BLaER1 treated with 17β-estradiol and CSF1 and Interleukin-3, amounts not matched to agents 10 nM and 100 nM (cell line): ENCODE results near the gene KCTD4.

ENCODE experiments used
- H3K27ac ChIP-seq, 11 experiments: shearing (Covaris generic); formaldehyde crosslinking; 2 replicates each; pipeline ENCODE4 v1.8.1; 2022
- H3K27me3 ChIP-seq, 11 experiments: shearing (Covaris generic); formaldehyde crosslinking; 2 replicates each; pipeline ENCODE4 v1.8.1; 2022
- H3K36me3 ChIP-seq, 11 experiments: shearing (Covaris generic); formaldehyde crosslinking; 2 replicates each; pipeline ENCODE4 v1.8.1; 2022
- H3K4me1 ChIP-seq, 10 experiments: shearing (Covaris generic); formaldehyde crosslinking; 2 replicates each; pipeline ENCODE4 v1.8.1; 2022
- H3K4me2 ChIP-seq, 11 experiments: shearing (Covaris generic); formaldehyde crosslinking; 2 replicates each; pipeline ENCODE4 v1.8.1; 2022
- H3K4me3 ChIP-seq, 10 experiments: shearing (Covaris generic); formaldehyde crosslinking; 2 replicates each; pipeline ENCODE4 v1.8.1; 2022
- H3K9ac ChIP-seq, 11 experiments: shearing (Covaris generic); formaldehyde crosslinking; 2 replicates each; pipeline ENCODE4 v1.8.1; 2022
- H3K9me3 ChIP-seq, 11 experiments: shearing (Covaris generic); formaldehyde crosslinking; replicated peaks in 1 of 11; 2 replicates each; pipeline ENCODE4 v1.8.1; 2022
- H4K20me1 ChIP-seq, 11 experiments: shearing (Covaris generic); formaldehyde crosslinking; 2 replicates each; pipeline ENCODE4 v1.8.1; 2022
- Cebpa-rat ChIP-seq, 11 experiments: shearing (Covaris generic); IDR thresholded peaks; 2 replicates each; pipeline ENCODE4 v1.8.1; 2022

The KCTD4 gene

DNA sequence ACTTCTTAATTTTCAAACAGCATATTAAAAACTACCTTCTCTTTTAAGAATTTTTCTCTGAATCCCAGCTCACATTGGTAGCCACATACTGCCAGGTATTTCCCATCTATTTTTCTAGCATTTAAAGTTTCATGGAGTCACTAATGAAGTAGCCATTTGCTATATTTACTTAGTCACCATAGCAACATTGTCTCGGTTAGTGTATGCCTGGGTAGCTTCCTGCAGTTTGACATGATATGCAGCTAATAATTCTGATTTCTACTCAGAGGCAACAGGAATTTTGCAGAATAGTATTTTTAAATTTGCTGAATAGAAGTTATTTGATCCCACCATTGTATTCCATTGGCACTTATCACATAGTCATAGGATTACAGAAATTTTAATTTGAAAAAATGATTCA is 30.9 kb upstream of the KCTD4 start:
- peaks cover 0 to 29% (median 2%) of the 10 kb centered on the region in 11 experiments; a peak in 3 of 22 replicates for H4K20me1 ChIP-seq
- no peaks in the 10 kb centered on the region for H3K9me3 ChIP-seq
- no peaks in the 10 kb centered on the region for H3K27me3 ChIP-seq
- no peak overlapping the region for H3K4me3 ChIP-seq
- H3K4me2 ChIP-seq, result no peak overlapping the region
- no peak for TF ChIP-seq Cebpa-rat (IDR thresholded peaks at IDR 0.05)
- peaks cover 11 to 38% (median 21%) of the 10 kb centered on the region in 11 experiments; a peak in 16 of 22 replicates for H3K36me3 ChIP-seq
- no peak overlapping the region for H3K9ac ChIP-seq
- H3K27ac ChIP-seq, result no peak overlapping the region
- peaks cover 0 to 9% (median 0%) of the 10 kb centered on the region in 10 experiments; a peak in 2 of 20 replicates for H3K4me1 ChIP-seq

- peaks cover 0 to 8% (median 0%) of the 10 kb centered on the region in 10 experiments; a peak in 2 of 20 replicates for H3K4me1 ChIP-seq
- no peak for TF ChIP-seq Cebpa-rat (IDR thresholded peaks at IDR 0.05)
- no peaks in the 10 kb centered on the region for H3K9me3 ChIP-seq
- H3K36me3 ChIP-seq, result peaks cover 11 to 38% (median 21%) of the 10 kb centered on the region in 11 experiments; a peak in 16 of 22 replicates
- no peak overlapping the region for H3K9ac ChIP-seq
- no peak overlapping the region for H3K4me3 ChIP-seq
- no peaks in the 10 kb centered on the region for H3K27me3 ChIP-seq
- H3K27ac ChIP-seq, result no peak overlapping the region
- H3K4me2 ChIP-seq, result no peak overlapping the region
- peaks cover 0 to 29% (median 3%) of the 10 kb centered on the region in 11 experiments; a peak in 3 of 22 replicates for H4K20me1 ChIP-seq
Observed at GRCh38 chr13:45231305-45231704, 30.5 kb upstream of the KCTD4 start.

DNA sequence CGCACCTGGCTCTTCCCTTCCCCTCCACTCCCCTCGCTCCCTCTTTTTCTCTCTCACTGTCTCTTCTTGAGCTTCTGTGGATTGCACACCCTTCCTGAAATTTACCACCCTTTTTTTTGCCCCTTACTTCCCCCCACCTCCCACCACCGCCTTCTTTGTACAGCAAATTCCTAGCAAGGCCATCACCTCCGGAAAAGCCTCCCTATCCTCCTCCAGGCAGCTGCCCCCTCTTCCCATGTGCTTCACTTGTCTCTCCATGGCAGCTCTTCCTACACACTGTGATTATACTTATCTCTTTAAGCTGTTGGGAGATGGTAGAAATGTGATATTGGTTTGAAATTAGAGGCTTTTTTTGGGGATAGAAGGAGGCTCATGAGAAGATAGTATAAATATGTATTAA is 28.3 kb upstream of the KCTD4 start:
- no peak overlapping the region for H3K27ac ChIP-seq
- H3K9ac ChIP-seq, result no peak overlapping the region
- H4K20me1 ChIP-seq, result peaks cover 0 to 19% (median 0%) of the 10 kb centered on the region in 11 experiments; a peak in 5 of 22 replicates
- H3K36me3 ChIP-seq, result peaks cover 11 to 44% (median 21%) of the 10 kb centered on the region in 11 experiments; a peak in 17 of 22 replicates
- H3K9me3 ChIP-seq, result no peaks in the 10 kb centered on the region
- no peak for TF ChIP-seq Cebpa-rat (IDR thresholded peaks at IDR 0.05)
- H3K27me3 ChIP-seq, result no peaks in the 10 kb centered on the region
- no peak overlapping the region for H3K4me2 ChIP-seq
- no peaks in the 10 kb centered on the region; a peak in 1 of 20 replicates for H3K4me1 ChIP-seq
- H3K4me3 ChIP-seq, result no peak overlapping the region

DNA sequence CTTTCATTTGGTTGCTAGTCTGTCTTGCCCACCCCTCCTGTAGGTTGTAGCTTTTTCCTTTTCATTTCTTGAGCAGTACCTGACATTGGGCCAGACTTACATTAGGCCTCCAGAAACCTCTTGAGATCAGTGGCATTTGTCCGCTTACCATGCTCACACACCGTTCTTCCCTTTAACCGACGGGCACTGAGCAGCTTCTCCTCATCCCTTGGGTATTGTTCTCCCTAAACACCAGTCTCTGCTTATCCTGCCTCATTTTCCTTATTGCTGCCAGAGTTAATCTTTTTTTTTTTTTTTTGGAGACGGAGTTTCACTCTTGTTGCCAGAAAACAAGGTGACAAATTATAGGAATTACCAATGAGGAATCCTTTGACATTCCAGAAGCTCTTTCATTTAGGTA is 27.2 kb upstream of the KCTD4 start:
- no peak overlapping the region for H3K9ac ChIP-seq
- no peak overlapping the region for H3K4me2 ChIP-seq
- H4K20me1 ChIP-seq, result peaks cover 0 to 19% (median 0%) of the 10 kb centered on the region in 11 experiments; a peak in 5 of 22 replicates
- H3K4me1 ChIP-seq, result no peaks in the 10 kb centered on the region; a peak in 1 of 20 replicates
- no peaks in the 10 kb centered on the region for H3K9me3 ChIP-seq
- H3K27me3 ChIP-seq, result no peaks in the 10 kb centered on the region
- peaks cover 11 to 37% (median 17%) of the 10 kb centered on the region in 11 experiments; a peak in 17 of 22 replicates for H3K36me3 ChIP-seq
- no peak overlapping the region for H3K4me3 ChIP-seq
- H3K27ac ChIP-seq, result no peak overlapping the region
- TF ChIP-seq Cebpa-rat (IDR thresholded peaks at IDR 0.05), result no peak

DNA sequence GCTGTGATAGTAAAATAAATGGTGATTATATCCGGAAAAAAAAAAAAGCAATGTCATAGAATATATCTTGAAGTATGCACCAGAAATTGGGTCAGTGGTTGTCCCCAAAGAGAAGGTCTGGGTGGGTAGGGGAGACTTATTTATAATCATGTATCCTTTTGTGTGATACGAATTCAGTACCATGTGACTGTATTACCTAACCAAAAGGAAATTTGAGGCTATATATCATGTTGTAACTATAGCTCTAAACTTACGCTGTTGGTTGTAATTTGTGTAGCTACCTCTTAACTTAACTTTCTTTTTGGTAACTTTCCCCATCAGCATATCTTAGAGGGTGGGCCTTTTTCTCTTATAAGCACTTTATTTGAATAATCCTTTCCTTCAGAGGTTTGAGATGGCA is 25.2 kb upstream of the KCTD4 start:
- Histone ChIP-seq H3K27me3 (no peaks in the 10 kb centered on the region), H3K9me3 (no peaks in the 10 kb centered on the region), H3K9ac (no peak overlapping the region), H3K36me3 (peaks cover 14 to 41% (median 23%) of the 10 kb centered on the region in 11 experiments; a peak in 18 of 22 replicates), H3K4me1 (no peaks in the 10 kb centered on the region; a peak in 1 of 20 replicates), H4K20me1 (peaks cover 0 to 14% (median 0%) of the 10 kb centered on the region in 11 experiments; a peak in 5 of 22 replicates), H3K4me3 (no peak overlapping the region), H3K4me2 (no peak overlapping the region), H3K27ac (no peak overlapping the region)
- TF ChIP-seq Cebpa-rat (IDR thresholded peaks at IDR 0.05), result no peak

DNA sequence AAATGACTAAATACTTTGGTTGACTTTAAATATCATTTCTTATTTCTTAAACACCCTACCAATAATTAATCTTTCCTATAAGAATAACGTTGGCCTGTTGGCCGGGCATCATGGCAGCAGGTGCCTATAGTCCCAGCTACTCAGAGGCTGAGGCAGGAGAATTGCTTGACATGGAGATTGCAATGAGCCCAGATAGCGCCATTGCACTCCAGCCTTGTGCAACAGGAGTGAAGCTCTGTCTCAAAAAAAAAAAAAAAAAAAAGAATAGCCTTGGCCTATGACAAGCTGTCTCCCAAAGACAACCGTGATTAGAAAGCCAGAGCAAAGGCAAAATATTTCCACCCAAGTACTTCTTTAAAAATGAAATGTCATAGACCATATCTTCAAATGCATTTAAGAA is 24.5 kb upstream of the KCTD4 start:
- H3K27ac ChIP-seq, result no peak overlapping the region
- peaks cover 14 to 48% (median 25%) of the 10 kb centered on the region in 11 experiments; a peak in 18 of 22 replicates for H3K36me3 ChIP-seq
- no peak overlapping the region for H3K4me3 ChIP-seq
- H3K9me3 ChIP-seq, result no peaks in the 10 kb centered on the region
- H3K4me2 ChIP-seq, result no peak overlapping the region
- peaks cover 0 to 15% (median 0%) of the 10 kb centered on the region in 11 experiments; a peak in 5 of 22 replicates for H4K20me1 ChIP-seq
- no peak overlapping the region for H3K9ac ChIP-seq
- no peaks in the 10 kb centered on the region for H3K27me3 ChIP-seq
- H3K4me1 ChIP-seq, result peaks cover 0 to 2% (median 0%) of the 10 kb centered on the region in 10 experiments; a peak in 4 of 20 replicates
- TF ChIP-seq Cebpa-rat (IDR thresholded peaks at IDR 0.05), result no peak

GRCh38 chr13:45224176-45224575 is 23.3 kb upstream of the KCTD4 start:
- no peak for TF ChIP-seq Cebpa-rat (IDR thresholded peaks at IDR 0.05)
- Histone ChIP-seq H3K27me3 (no peaks in the 10 kb centered on the region), H3K27ac (no peak overlapping the region), H3K9ac (no peak overlapping the region), H3K4me3 (no peak overlapping the region), H3K9me3 (no peaks in the 10 kb centered on the region), H3K36me3 (peaks cover 14 to 38% (median 24%) of the 10 kb centered on the region in 11 experiments; a peak in 18 of 22 replicates), H3K4me1 (peaks cover 0 to 11% (median 0%) of the 10 kb centered on the region in 10 experiments; a peak in 5 of 20 replicates), H4K20me1 (peaks cover 0 to 18% (median 0%) of the 10 kb centered on the region in 11 experiments; a peak in 5 of 22 replicates), H3K4me2 (no peak overlapping the region)

DNA sequence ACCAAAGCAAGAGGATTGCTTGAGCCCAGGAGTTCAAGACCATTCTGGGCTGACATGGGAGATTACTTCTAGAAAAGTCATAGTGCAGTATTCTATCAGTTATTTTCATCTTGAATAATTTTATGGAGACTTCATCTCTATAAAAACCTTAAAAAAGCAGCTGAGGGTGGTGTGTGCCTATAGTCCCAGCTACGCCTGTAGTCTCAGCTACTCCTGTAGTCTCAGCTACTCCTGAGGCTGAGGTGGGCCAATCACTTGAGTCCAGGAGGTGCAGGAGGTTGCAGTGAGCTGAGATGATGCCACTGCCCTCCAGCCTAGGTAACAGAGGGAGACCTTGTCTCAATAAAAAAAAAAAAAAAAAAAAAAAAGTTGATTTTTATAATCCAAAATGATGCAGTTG is 22.1 kb upstream of the KCTD4 start:
- Histone ChIP-seq H3K9ac (no peak overlapping the region), H3K9me3 (no peaks in the 10 kb centered on the region), H3K4me2 (no peak overlapping the region), H3K36me3 (peaks cover 3 to 31% (median 12%) of the 10 kb centered on the region in 11 experiments; a peak in 18 of 22 replicates), H3K4me1 (peaks cover 0 to 11% (median 0%) of the 10 kb centered on the region in 10 experiments; a peak in 5 of 20 replicates), H3K4me3 (no peak overlapping the region), H3K27me3 (no peaks in the 10 kb centered on the region), H4K20me1 (peaks cover 0 to 17% (median 0%) of the 10 kb centered on the region in 11 experiments; a peak in 5 of 22 replicates), H3K27ac (no peak overlapping the region)
- no peak for TF ChIP-seq Cebpa-rat (IDR thresholded peaks at IDR 0.05)

DNA sequence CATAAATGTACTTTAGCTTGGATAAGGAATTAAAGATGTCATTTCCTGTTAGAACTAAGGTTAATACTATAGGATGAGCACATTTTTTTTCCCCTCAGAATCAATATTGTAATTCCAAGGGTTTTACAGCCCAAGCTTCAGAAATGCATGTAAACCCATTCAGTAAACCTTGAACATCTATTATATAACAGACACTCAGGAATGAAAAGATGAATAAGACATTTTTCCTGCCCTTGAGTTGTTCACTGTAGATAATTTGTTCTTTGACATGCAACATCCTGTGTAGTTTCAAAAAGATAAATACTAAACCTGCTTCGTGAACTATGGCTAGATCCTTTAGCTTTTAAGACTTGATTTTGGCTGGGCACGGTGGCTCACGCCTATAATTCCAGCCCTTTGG is 21.7 kb upstream of the KCTD4 start:
- no peak overlapping the region for H3K4me2 ChIP-seq
- peaks cover 0 to 29% (median 9%) of the 10 kb centered on the region in 11 experiments; a peak in 12 of 22 replicates for H3K36me3 ChIP-seq
- H3K27ac ChIP-seq, result no peak overlapping the region
- H3K27me3 ChIP-seq, result no peaks in the 10 kb centered on the region
- no peaks in the 10 kb centered on the region for H3K9me3 ChIP-seq
- H3K4me3 ChIP-seq, result no peak overlapping the region
- no peak for TF ChIP-seq Cebpa-rat (IDR thresholded peaks at IDR 0.05)
- H3K4me1 ChIP-seq, result peaks cover 0 to 11% (median 0%) of the 10 kb centered on the region in 10 experiments; a peak in 5 of 20 replicates
- peaks cover 0 to 16% (median 0%) of the 10 kb centered on the region in 11 experiments; a peak in 5 of 22 replicates for H4K20me1 ChIP-seq
- no peak overlapping the region for H3K9ac ChIP-seq
